GM19467 (cell line): ENCODE results near the gene FAM171A1.

ENCODE experiments used
- ATAC-seq: cut with Tn5 transposase; IDR thresholded peaks from one replicate; pipeline ENCODE4 v1.9.1; 2021; ENCODE audit warnings: mild to moderate bottlenecking, moderate library complexity; ENCODE audit not compliant: unreplicated experiment

Gene FAM171A1

DNA sequence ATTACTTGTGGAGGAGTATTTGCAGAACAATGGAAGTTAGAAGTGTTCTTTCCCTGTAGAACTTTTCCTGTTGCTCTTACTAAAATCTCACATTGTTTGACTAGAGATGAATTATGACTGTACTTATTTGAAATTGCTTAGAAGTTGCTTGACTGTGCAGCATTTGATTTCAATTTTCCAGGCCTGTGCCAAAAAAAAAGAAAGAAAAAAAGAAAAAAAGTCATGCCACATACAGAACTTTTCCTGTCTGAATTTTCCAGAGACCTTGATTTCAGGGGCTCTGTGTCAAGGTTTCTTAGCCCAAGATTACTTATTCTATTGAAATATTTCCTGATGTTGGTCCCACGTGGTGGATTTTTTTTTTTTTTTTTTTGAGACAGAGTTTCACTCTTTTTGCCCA is 3.5 kb upstream of the FAM171A1 start:
- ATAC-seq, result no peak

DNA sequence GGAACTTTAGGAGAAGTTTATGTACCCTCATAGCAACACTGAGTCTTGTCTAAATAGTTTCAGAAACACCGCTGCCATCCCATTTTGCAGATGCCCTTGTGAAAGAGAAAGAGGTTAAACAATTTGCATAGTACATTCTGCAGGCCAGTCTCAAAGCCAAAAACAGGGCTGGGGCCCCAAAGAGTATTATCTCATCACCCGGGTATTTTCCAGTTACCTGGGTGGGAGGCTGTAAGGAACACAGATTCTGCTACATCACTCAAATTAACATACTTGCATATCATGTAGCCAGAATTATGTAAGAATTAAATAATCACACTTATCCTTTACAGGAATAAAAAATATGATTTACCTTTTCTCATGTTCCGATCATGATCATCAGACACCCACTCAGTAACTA is 3.1 kb upstream of the FAM171A1 start:
- ATAC-seq, result no peak

DNA sequence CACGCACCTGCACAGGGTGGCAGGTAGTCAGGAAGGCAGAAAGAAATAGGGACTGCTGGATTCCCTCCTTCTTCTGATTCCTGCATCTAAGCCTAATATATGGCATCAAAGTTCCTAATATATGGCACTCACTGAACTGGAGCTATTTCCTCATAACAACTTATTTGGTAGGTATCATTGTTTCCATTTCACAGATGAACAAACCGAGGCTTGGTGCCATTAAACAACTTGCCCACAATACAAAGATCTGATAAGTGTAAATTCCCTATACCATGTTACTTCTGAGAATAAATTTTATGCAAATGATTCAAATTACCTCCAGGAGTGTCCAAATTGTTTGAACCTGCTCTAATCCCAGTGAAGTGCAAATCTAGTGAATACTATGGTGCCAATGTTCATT is 2.1 kb upstream of the FAM171A1 start:
- no peak for ATAC-seq

GRCh38 chr10:15370212-15370855 is 755 bp downstream of the FAM171A1 start:
- ATAC-seq, result no peak

GRCh38 chr10:15369256-15370211 is 1.6 kb downstream of the FAM171A1 start:
- no peak for ATAC-seq

- no peak for ATAC-seq
Observed at GRCh38 chr10:15368101-15368855, 2.8 kb downstream of the FAM171A1 start.

- no peak for ATAC-seq
Observed at GRCh38 chr10:15367296-15368085, 3.6 kb downstream of the FAM171A1 start.

DNA sequence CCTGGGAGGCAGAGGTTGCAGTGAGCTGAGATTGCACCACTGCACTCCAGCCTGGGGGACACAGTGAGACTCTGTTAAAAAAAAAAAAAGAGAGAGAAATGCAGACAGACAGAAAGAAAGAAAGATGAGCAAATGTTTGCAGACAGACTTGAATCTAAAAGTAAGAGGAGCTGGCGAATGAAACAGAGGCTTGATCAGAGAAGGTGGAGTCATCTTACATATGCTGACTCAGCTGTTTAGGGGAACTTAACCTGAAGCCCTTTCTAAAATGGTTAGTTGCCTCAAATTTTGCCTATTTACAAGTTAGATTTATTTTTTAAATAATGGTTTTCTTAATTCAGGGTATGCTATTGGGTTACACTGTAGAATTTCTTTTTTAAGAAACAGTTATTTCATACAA is 5.4 kb downstream of the FAM171A1 start:
- ATAC-seq, result no peak

- no peak for ATAC-seq
Observed at GRCh38 chr10:15364001-15364400, 7.1 kb downstream of the FAM171A1 start.

DNA sequence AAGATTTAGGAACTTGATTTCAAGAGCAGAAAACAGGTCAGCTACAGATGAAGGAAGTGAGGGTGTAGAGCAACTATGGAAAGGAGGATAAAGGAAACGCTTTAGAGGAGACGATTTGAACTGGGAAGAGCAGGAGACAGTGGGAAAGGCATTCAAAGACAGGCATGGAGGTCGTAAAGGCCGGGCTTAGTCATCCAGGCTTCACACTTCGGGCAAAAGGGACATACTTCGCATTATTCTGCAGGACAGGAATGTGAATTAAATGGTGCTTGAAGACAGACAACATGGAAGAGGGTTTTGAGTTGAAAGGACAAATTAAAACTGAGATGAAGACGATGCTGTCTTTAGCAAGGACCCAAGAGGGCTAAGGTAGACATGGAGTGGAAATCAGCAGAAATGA is 8.1 kb downstream of the FAM171A1 start:
- no peak for ATAC-seq

- no peak for ATAC-seq
Observed at GRCh38 chr10:15361131-15361530, 10.0 kb downstream of the FAM171A1 start.

- ATAC-seq, result no peak
Observed at GRCh38 chr10:15360566-15360965, 10.5 kb downstream of the FAM171A1 start.

- ATAC-seq, result no peak
Observed at GRCh38 chr10:15353471-15354017, 17.5 kb downstream of the FAM171A1 start.

GRCh38 chr10:15352836-15353235 is 18.3 kb downstream of the FAM171A1 start:
- no peak for ATAC-seq

GRCh38 chr10:15352201-15352600 is 18.9 kb downstream of the FAM171A1 start:
- ATAC-seq, result no peak

GRCh38 chr10:15351099-15351820 is 19.8 kb downstream of the FAM171A1 start:
- no peak for ATAC-seq

GRCh38 chr10:15349112-15349511 is 22.0 kb downstream of the FAM171A1 start:
- no peak for ATAC-seq

- no peak for ATAC-seq
Observed at GRCh38 chr10:15348579-15348978, 22.5 kb downstream of the FAM171A1 start.

GRCh38 chr10:15347150-15347549 is 23.9 kb downstream of the FAM171A1 start:
- ATAC-seq, result no peak
